HG03196 (cell line): Measurements from ENCODE around the gene MOK.
"Not testable (repeated sequence)": the region's sequence is repeated elsewhere in the genome, so short reads cannot be mapped to it uniquely, and the experiment has no call there.

Source experiments
- ATAC-seq: cut with Tn5 transposase; IDR thresholded peaks from one replicate; pipeline ENCODE4 v1.9.1; 2021; ENCODE audit not compliant: unreplicated experiment

MOK gene

GRCh38 chr14:102321456-102322422 lies 16.8 kb upstream of the MOK start:
- ATAC-seq, result no peak

- no peak for ATAC-seq
Measured at GRCh38 chr14:102320671-102321455, 15.9 kb upstream of the MOK start.

- ATAC-seq, result no peak
Measured at GRCh38 chr14:102320033-102320660, 15.2 kb upstream of the MOK start.

- peak; percentile 46 for ATAC-seq
Measured at GRCh38 chr14:102319351-102320032, 14.5 kb upstream of the MOK start, which contains the start of gene ZNF839. TSS of gene ZNF839 (plus strand) at chr14:102319746. CDS start at chr14:102319766, 20 bp downstream.

- no peak for ATAC-seq
Measured at GRCh38 chr14:102318781-102319276, 13.9 kb upstream of the MOK start.

GRCh38 chr14:102317564-102318248 lies 12.7 kb upstream of the MOK start:
- ATAC-seq, result no peak

- ATAC-seq, result peak; percentile 68
Measured at GRCh38 chr14:102316743-102317563, 12.0 kb upstream of the MOK start.

GRCh38 chr14:102316338-102316742 lies 11.4 kb upstream of the MOK start:
- ATAC-seq, result no peak

GRCh38 chr14:102315121-102315520 lies 10.2 kb upstream of the MOK start:
- ATAC-seq, result no peak

- ATAC-seq, result peak; percentile 49
Measured at GRCh38 chr14:102314242-102315011, 9.5 kb upstream of the MOK start.

- ATAC-seq, result no peak
Measured at GRCh38 chr14:102303664-102304063, 1.3 kb downstream of the MOK start.

GRCh38 chr14:102298303-102299070 lies 6.5 kb downstream of the MOK start:
- not testable (repeated sequence) for ATAC-seq

GRCh38 chr14:102297436-102298170 lies 7.4 kb downstream of the MOK start:
- no peak for ATAC-seq

GRCh38 chr14:102295270-102295669 lies 9.7 kb downstream of the MOK start:
- no peak for ATAC-seq

- no peak for ATAC-seq
Measured at GRCh38 chr14:102293781-102294180, 11.2 kb downstream of the MOK start.

- no peak for ATAC-seq
Measured at GRCh38 chr14:102292441-102292840, 12.5 kb downstream of the MOK start.

GRCh38 chr14:102288139-102288538 lies 16.8 kb downstream of the MOK start:
- no peak for ATAC-seq
